CD14-positive monocyte (primary cell): ENCODE results near the gene LEPROT. TPM values are rescaled to one million over a fixed set of nuclear protein-coding genes. Genes with fewer than 3 reads are reported as not detected.

Source experiments
- DNase-seq, 3 donors: peaks; one replicate each; pipeline ENCODE4 v3.0.0-alpha.2; 2011 to 2022
- H2AFZ ChIP-seq: 2 replicates; pipeline ENCODE4 v1.6.0; 2012; ENCODE audit warnings: mild to moderate bottlenecking, low read depth, low read length, inconsistent platforms; ENCODE audit not compliant: insufficient read depth, poor library complexity, severe bottlenecking
- H3K27ac ChIP-seq, 2 donors: 1 replicate in 1 of 2; 2 replicates in 1 of 2; pipeline ENCODE4 v1.5.1; 2012 to 2013; ENCODE audit warnings: low read length in 2 of 2, control low read depth in 1 of 2, inconsistent platforms in 1 of 2, low read depth in 1 of 2, mild to moderate bottlenecking in 1 of 2
- H3K27me3 ChIP-seq, 2 donors: one replicate each; pipeline versions ENCODE4 v1.6.0 to v1.6.1; 2011 to 2013; ENCODE audit warnings: low read length in 2 of 2; ENCODE audit not compliant: control insufficient read depth in 2 of 2, insufficient read depth in 2 of 2
- H3K36me3 ChIP-seq, 2 donors: replicated peaks in 1 of 2; 1 replicate in 1 of 2; 2 replicates in 1 of 2; pipeline versions ENCODE4 v1.5.1 to v1.6.1; 2012 to 2013; ENCODE audit warnings: low read length in 2 of 2, control low read depth in 1 of 2, inconsistent platforms in 1 of 2, mild to moderate bottlenecking in 1 of 2; ENCODE audit not compliant: insufficient read depth in 2 of 2, control insufficient read depth in 1 of 2
- H3K4me1 ChIP-seq, 2 donors: 1 replicate in 1 of 2; 2 replicates in 1 of 2; pipeline versions ENCODE4 v1.5.1 to v1.6.1; 2012 to 2013; ENCODE audit warnings: low read length in 2 of 2, control low read depth in 1 of 2, inconsistent platforms in 1 of 2, mild to moderate bottlenecking in 1 of 2, moderate library complexity in 1 of 2; ENCODE audit not compliant: insufficient read depth in 2 of 2, control insufficient read depth in 1 of 2
- H3K4me2 ChIP-seq: replicated peaks from 2 replicates; pipeline ENCODE3; 2012; ENCODE audit warnings: low read length, moderate library complexity, mild to moderate bottlenecking; ENCODE audit not compliant: poor library complexity, severe bottlenecking; ENCODE audit errors: extremely low read depth
- H3K4me3 ChIP-seq, 3 experiments: fragments of 200-600 bp in 1 of 3; sonication (generic) in 1 of 3; replicated peaks in 1 of 3; 1 replicate in 2 of 3; 2 replicates in 1 of 3; pipeline ENCODE4 v1.5.1; 2011 to 2013; ENCODE audit warnings: low read length in 3 of 3, mild to moderate bottlenecking in 3 of 3, control low read depth in 2 of 3, low read depth in 2 of 3, inconsistent platforms in 1 of 3, moderate library complexity in 1 of 3
- H3K79me2 ChIP-seq: 2 replicates; pipeline ENCODE4 v1.6.0; 2012; ENCODE audit warnings: mild to moderate bottlenecking, control low read depth, inconsistent platforms, low read length, moderate library complexity; ENCODE audit not compliant: insufficient read depth
- H3K9ac ChIP-seq: 2 replicates; pipeline ENCODE4 v1.6.0; 2017; ENCODE audit warnings: low read length, mild to moderate bottlenecking; ENCODE audit not compliant: insufficient read depth, poor library complexity, severe bottlenecking
- H3K9me3 ChIP-seq, 2 donors: replicated peaks in 1 of 2; 1 replicate in 1 of 2; 2 replicates in 1 of 2; pipeline versions ENCODE4 v1.5.1 to v1.6.1; 2012 to 2013; ENCODE audit warnings: low read length in 2 of 2, control low read depth in 1 of 2; ENCODE audit not compliant: control insufficient read depth in 1 of 2, insufficient read depth in 1 of 2
- H4K20me1 ChIP-seq: 2 replicates; pipeline ENCODE4 v1.6.0; 2012; ENCODE audit warnings: mild to moderate bottlenecking, low read length, control low read depth, moderate library complexity; ENCODE audit not compliant: insufficient read depth
- H3K27ac Mint-ChIP-seq, 7 donors: one replicate each; pipeline ENCODE4 v1.8.0; 2020; ENCODE audit warnings: mild to moderate bottlenecking in 7 of 7, mixed read lengths in 7 of 7, moderate library complexity in 6 of 7, inconsistent platforms in 2 of 7
- H3K27me3 Mint-ChIP-seq, 3 donors: one replicate each; pipeline ENCODE4 v1.8.0; 2021 to 2022; ENCODE audit warnings: low read depth in 3 of 3, mild to moderate bottlenecking in 3 of 3, mixed read lengths in 3 of 3, moderate library complexity in 3 of 3, inconsistent platforms in 1 of 3
- H3K36me3 Mint-ChIP-seq, 2 donors: one replicate each; pipeline ENCODE4 v1.8.0; 2020; ENCODE audit warnings: mixed read lengths in 2 of 2, inconsistent platforms in 1 of 2, mild to moderate bottlenecking in 1 of 2
- H3K4me1 Mint-ChIP-seq: one replicate; pipeline ENCODE4 v1.8.0; 2020; ENCODE audit warnings: mild to moderate bottlenecking, mixed read lengths
- H3K4me3 Mint-ChIP-seq, 2 donors: one replicate each; pipeline ENCODE4 v1.8.0; 2020; ENCODE audit warnings: mild to moderate bottlenecking in 2 of 2, mixed read lengths in 2 of 2, moderate library complexity in 1 of 2
- H3K9me3 Mint-ChIP-seq, 7 donors: one replicate each; pipeline ENCODE4 v1.8.0; 2020 to 2022; ENCODE audit warnings: mixed read lengths in 7 of 7, mild to moderate bottlenecking in 6 of 7, moderate library complexity in 6 of 7, inconsistent platforms in 2 of 7
- WGBS: methylation state at CpG from one replicate; pipeline ENCODE4 v1.1.5; 2013; ENCODE audit warnings: missing lambda C conversion rate; ENCODE audit not compliant: insufficient coverage; 5-methylcytosine and 5-hydroxymethylcytosine counted together
- intact Hi-C, 2 donors: fragments of 100-400 bp; cut with micrococcal nuclease; formaldehyde crosslinking; loops; one replicate each; pipeline versions ENCODE4 v1.15.0 to v1.15.1; 2023
- polyA plus RNA-seq, 3 donors: library from polyadenylated mRNA; depleted of rRNA in 1 of 3; unstranded in 2 of 3; stranded (reverse) in 1 of 3; fragments of 300-500 nt in 2 of 3; fragments of >200 nt in 1 of 3; fragmentation: Illumina TruSeq in 2 of 3; gene quantifications; 1 replicate in 2 of 3; 2 replicates in 1 of 3; pipeline ENCODE4 v1.2.3, GENCODE V29; 2012 to 2021
- TF ChIP-seq, protein P1 (sequence below): fragments of 200-600 bp; IDR thresholded peaks from one replicate; pipeline ENCODE4 v1.8.0; 2022; ENCODE audit warnings: antibody characterized with exemption, mild to moderate bottlenecking

The LEPROT gene
- polyA plus RNA-seq, 3 donors = 56.3 to 75.0 (median 74.7) TPM

DNA sequence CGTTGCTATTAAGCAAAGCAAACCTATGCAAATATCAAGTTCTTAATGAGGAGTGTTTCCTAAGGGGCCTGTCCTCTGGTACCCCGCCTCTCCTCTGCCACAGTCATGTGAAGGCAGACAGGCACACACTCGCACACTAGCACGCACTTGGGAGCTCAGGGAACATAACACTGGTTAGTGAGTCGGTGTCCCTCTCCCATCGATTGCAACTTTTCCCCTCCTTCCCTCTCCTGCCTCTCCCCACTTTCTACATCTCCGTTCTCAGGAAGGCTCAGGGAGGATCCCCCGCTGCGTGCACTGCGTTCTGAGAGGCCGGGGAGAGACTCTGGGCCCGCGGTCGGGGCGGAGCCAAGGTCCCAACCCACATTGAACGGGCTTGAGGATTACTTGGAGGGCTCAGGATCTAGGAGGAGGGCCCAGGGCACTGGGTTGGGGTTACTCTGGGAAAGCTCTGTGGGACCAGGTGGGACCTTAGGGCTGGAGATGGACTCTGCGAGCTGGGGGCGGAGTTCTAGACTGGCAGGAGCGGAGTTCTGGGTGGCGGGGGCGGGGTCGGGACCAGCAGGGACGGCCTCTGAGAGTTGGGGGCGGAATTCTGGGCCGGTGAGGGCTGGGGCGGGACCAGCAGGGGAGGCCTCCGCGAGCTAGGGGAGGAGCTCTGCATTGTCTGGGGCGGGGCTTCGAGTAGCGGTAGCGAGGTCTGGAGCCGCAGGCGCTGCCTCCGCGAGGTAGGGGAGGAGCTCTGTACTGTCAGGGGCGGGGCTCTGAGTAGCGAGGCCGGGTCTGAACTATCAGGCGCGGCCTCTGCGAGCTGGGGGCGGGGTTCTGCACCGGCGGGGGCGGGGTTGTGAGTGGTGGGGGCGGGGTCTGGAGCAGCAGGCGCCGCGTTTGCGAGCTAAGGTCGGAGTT, 533 bp upstream of the LEPROT start:
- H3K4me1 Mint-ChIP-seq = peaks cover 10% of the 10 kb centered on the region
- Histone ChIP-seq H3K9ac (peak overlapping the region; percentile 90), H3K36me3 (peaks cover 0 to under 1% of the 10 kb centered on the region in 2 donors), H3K9me3 (no peaks in the 10 kb centered on the region), H3K27me3 (no peaks in the 10 kb centered on the region), H3K4me3 (peak overlapping the region; percentile 72 to 89 (median 79)), H3K27ac (peak overlapping the region; percentile 95 to 100), H3K4me1 (peaks cover 35 to 41% of the 10 kb centered on the region in 2 donors), H4K20me1 (peaks cover 31% of the 10 kb centered on the region), H2AFZ (peak overlapping the region; percentile 97), H3K79me2 (peaks cover 40% of the 10 kb centered on the region), H3K4me2 (peak overlapping the region; percentile 91)
- H3K36me3 Mint-ChIP-seq = peaks cover 3 to 4% of the 10 kb centered on the region in 2 donors
- peak overlapping the region in 1 of 2 donors; percentile 96 for H3K4me3 Mint-ChIP-seq
- intact Hi-C loops = loop anchor here (10.0 kb wide), 3 partner anchors 175 to 365 kb away; no protein-coding TSS in a partner anchor
- H3K27me3 Mint-ChIP-seq = no peaks in the 10 kb centered on the region
- H3K27ac Mint-ChIP-seq = peak overlapping the region in 6 of 7 donors; percentile 84 to 97 (median 88)
- TF ChIP-seq, protein P1, sequence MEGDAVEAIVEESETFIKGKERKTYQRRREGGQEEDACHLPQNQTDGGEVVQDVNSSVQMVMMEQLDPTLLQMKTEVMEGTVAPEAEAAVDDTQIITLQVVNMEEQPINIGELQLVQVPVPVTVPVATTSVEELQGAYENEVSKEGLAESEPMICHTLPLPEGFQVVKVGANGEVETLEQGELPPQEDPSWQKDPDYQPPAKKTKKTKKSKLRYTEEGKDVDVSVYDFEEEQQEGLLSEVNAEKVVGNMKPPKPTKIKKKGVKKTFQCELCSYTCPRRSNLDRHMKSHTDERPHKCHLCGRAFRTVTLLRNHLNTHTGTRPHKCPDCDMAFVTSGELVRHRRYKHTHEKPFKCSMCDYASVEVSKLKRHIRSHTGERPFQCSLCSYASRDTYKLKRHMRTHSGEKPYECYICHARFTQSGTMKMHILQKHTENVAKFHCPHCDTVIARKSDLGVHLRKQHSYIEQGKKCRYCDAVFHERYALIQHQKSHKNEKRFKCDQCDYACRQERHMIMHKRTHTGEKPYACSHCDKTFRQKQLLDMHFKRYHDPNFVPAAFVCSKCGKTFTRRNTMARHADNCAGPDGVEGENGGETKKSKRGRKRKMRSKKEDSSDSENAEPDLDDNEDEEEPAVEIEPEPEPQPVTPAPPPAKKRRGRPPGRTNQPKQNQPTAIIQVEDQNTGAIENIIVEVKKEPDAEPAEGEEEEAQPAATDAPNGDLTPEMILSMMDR = no peak
- peaks cover 0 to 3% (median 0%) of the 10 kb centered on the region in 7 donors for H3K9me3 Mint-ChIP-seq
- DNase-seq = peak; percentile 97
- WGBS = under 1% methylated on average over 32 of the region's 52 CpGs

DNA sequence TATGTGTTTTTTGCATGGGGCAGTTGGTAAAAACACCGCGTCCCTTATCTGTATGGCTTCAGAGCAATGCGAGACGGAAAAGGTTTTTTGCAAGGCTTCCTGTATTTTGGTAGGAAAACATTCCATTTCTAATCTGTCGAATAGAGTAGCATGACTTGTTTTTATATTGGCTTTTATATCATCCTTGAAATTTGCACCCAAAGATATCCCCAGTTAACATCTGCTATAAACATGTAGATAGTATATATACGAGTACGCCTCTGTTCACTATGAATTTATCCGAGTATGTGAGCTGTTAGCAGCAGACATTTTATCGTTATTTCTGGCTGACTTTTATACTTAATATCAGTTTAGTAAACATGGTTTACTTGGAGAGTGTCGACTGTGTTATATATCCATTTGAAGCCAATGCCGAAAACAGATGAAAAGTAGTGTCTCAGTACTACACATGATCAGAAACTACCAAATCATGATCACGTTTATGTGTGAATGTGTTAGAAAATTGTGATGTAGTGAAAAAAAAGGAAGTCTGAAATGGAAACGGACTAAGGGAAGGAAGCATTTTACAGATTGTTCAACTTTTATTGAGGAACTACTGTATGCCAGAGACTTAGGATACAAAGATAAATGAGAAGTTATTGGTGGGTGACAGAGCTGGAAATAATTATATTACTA, 1.0 kb downstream of the LEPROT start:
- peaks cover 35 to 41% of the 10 kb centered on the region in 2 donors for H3K4me1 ChIP-seq
- H3K9me3 ChIP-seq = no peaks in the 10 kb centered on the region
- H3K4me3 ChIP-seq = peak overlapping the region; percentile 79 to 99 (median 89)
- Mint-ChIP-seq H3K27ac (no peak overlapping the region), H3K27me3 (no peaks in the 10 kb centered on the region), H3K4me1 (peaks cover 11% of the 10 kb centered on the region), H3K9me3 (peaks cover 0 to 3% (median 0%) of the 10 kb centered on the region in 7 donors), H3K4me3 (no peak overlapping the region), H3K36me3 (peaks cover 19% of the 10 kb centered on the region in 2 donors)
- WGBS = 0% methylated on average over 1 of the region's 13 CpGs
- peak overlapping the region; percentile 95 to 100 for H3K27ac ChIP-seq
- DNase-seq = peak; percentile 59 to 86 (median 85)
- H3K79me2 ChIP-seq = peaks cover 56% of the 10 kb centered on the region
- peak overlapping the region; percentile 82 for H2AFZ ChIP-seq
- TF ChIP-seq, protein P1 = no peak
- H3K27me3 ChIP-seq = no peaks in the 10 kb centered on the region
- H4K20me1 ChIP-seq = peaks cover 46% of the 10 kb centered on the region
- H3K4me2 ChIP-seq = peak overlapping the region; percentile 91
- peaks cover 16% of the 10 kb centered on the region in 2 donors for H3K36me3 ChIP-seq
- peak overlapping the region; percentile 90 for H3K9ac ChIP-seq
- intact Hi-C loops = loop anchor here (10.0 kb wide), 3 partner anchors 177 to 367 kb away; no protein-coding TSS in a partner anchor
